Progenitor cell of endocrine pancreas (in vitro differentiated cells): ENCODE results near the gene PLXNB1. TPM values are rescaled to one million over a fixed set of nuclear protein-coding genes. Genes with fewer than 3 reads are reported as not detected.
A peak's percentile ranks its signal among the peaks of the same experiment; 100 is the strongest.

ENCODE experiments used
- DNase-seq: peaks from one replicate; pipeline ENCODE4 v3.0.0; 2021; ENCODE audit warnings: low spot score; ENCODE audit not compliant: unreplicated experiment
- H3K27ac Mint-ChIP-seq: 2 replicates; pipeline ENCODE4 v1.8.0; 2021; ENCODE audit warnings: mild to moderate bottlenecking, moderate library complexity, mixed read lengths
- H3K27me3 Mint-ChIP-seq: 2 replicates; pipeline ENCODE4 v1.8.0; 2021; ENCODE audit warnings: mixed read lengths
- H3K36me3 Mint-ChIP-seq: 2 replicates; pipeline ENCODE4 v1.8.0; 2022; ENCODE audit warnings: mixed read lengths; ENCODE audit not compliant: insufficient read depth
- H3K4me1 Mint-ChIP-seq: 2 replicates; pipeline ENCODE4 v1.8.0; 2021; ENCODE audit warnings: low read depth, mixed read lengths
- H3K4me3 Mint-ChIP-seq: 2 replicates; pipeline ENCODE4 v1.8.0; 2021; ENCODE audit warnings: low read depth, mild to moderate bottlenecking, moderate library complexity, mixed read lengths
- H3K9me3 Mint-ChIP-seq: 2 replicates; pipeline ENCODE4 v1.8.0; 2021; ENCODE audit warnings: low read depth, mixed read lengths
- total RNA-seq: library from RNA; stranded (reverse); gene quantifications from 2 replicates; pipeline ENCODE4 v1.2.1, GENCODE V29; 2021
- TF ChIP-seq, protein P1 (sequence below): fragments of 200-600 bp; sonication (generic); IDR thresholded peaks from one replicate; pipeline ENCODE4 v1.5.0; 2021; ENCODE audit warnings: antibody characterized with exemption, mild to moderate bottlenecking; ENCODE audit not compliant: unreplicated experiment

The PLXNB1 gene
- total RNA-seq, 1 donor from 2014 or later: 543 TPM

DNA sequence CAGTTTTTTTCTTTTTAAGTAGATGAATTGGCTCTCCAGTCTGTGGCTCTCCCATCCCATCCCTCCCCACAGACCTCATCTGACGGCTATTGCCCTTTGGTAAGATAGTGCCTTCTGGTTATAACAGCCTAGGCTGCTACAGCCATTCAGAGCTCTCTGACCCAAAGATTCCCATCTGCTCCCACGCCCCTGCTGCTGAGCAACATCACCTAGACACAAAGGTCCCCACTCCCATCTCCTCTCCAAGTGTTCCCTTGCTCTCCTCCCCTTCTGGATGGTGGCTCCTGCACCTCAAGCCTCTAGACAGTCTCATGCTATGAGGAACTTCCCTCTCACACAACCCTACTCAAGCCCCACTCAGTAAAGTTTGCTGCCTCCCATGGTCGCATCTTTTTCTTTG, 34.2 kb downstream of the PLXNB1 start:
- H3K27me3 Mint-ChIP-seq: peaks cover 16% of the 10 kb centered on the region
- no peak overlapping the region for H3K4me3 Mint-ChIP-seq
- peaks cover 7% of the 10 kb centered on the region for H3K4me1 Mint-ChIP-seq
- peak overlapping the region; percentile 21 for H3K27ac Mint-ChIP-seq
- H3K9me3 Mint-ChIP-seq: no peaks in the 10 kb centered on the region
- no peak for DNase-seq
- H3K36me3 Mint-ChIP-seq: peaks cover 2% of the 10 kb centered on the region
- TF ChIP-seq, protein P1, sequence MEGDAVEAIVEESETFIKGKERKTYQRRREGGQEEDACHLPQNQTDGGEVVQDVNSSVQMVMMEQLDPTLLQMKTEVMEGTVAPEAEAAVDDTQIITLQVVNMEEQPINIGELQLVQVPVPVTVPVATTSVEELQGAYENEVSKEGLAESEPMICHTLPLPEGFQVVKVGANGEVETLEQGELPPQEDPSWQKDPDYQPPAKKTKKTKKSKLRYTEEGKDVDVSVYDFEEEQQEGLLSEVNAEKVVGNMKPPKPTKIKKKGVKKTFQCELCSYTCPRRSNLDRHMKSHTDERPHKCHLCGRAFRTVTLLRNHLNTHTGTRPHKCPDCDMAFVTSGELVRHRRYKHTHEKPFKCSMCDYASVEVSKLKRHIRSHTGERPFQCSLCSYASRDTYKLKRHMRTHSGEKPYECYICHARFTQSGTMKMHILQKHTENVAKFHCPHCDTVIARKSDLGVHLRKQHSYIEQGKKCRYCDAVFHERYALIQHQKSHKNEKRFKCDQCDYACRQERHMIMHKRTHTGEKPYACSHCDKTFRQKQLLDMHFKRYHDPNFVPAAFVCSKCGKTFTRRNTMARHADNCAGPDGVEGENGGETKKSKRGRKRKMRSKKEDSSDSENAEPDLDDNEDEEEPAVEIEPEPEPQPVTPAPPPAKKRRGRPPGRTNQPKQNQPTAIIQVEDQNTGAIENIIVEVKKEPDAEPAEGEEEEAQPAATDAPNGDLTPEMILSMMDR: no peak

DNA sequence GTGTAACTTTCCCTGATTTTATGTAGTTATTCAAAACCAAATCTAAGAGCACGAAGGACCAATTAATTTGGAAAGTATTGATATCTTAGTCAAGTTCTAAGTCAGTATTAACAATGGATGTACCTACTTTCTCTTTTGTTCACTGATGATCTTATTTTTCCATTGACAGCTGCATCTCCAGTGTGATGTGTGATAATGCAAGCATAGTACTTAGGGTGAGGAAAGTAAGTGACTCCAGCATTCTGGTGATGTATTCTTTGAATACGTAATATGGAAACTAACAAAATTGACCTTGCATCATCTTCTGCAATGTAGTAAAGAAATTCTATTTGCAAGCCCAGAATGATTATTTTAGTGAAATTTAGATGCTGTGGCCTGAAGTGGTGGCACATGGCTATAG, 35.5 kb downstream of the PLXNB1 start:
- no peak for DNase-seq
- no peaks in the 10 kb centered on the region for H3K36me3 Mint-ChIP-seq
- no peak overlapping the region for H3K27ac Mint-ChIP-seq
- H3K4me3 Mint-ChIP-seq: no peak overlapping the region
- TF ChIP-seq, protein P1: no peak
- peaks cover 5% of the 10 kb centered on the region for H3K4me1 Mint-ChIP-seq
- no peaks in the 10 kb centered on the region for H3K9me3 Mint-ChIP-seq
- peaks cover 16% of the 10 kb centered on the region for H3K27me3 Mint-ChIP-seq

DNA sequence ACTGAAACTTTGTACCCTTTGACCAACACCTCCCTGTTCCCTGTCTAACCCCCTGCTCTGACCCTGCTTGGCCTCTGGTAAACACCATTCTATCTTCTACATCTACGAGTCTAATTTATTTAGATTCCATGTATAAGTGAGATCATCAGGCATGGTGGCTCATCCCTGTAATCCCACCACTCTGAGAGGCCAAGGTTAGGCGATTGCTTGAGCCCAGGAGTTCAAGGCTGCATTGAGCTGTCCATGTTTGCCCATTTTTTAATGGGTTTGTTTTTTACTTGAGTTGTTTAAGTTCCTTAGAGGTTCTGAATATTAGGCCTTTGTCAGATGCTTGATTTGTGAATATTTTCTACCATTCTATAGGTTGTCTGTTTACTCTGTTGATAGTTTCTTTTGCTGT, 40.9 kb downstream of the PLXNB1 start:
- Mint-ChIP-seq H3K4me3 (no peak overlapping the region), H3K4me1 (no peaks in the 10 kb centered on the region), H3K9me3 (peaks cover 2% of the 10 kb centered on the region), H3K36me3 (no peaks in the 10 kb centered on the region), H3K27me3 (no peaks in the 10 kb centered on the region), H3K27ac (peak overlapping the region; percentile 89)
- TF ChIP-seq, protein P1: no peak
- DNase-seq: no peak

DNA sequence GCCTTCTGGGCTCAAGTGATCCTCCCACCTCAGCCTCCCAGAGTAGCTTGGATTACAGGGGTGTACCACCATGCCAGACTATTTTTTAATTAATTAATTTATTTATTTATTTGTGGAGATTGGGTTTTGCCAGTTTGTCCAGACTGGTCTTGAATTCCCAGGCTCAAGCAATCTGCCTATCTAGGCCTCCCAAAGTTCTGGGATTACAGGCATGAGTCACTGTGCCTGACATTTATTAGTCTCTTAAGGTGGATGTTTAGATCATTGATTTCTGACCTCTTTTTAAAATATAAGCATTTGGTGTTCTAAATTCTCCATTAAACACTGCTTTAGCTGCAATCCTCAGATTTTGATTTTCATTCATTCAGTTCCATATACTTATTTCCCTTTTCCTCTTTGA, 42.3 kb downstream of the PLXNB1 start:
- TF ChIP-seq, protein P1: no peak
- Mint-ChIP-seq H3K36me3 (no peaks in the 10 kb centered on the region), H3K4me3 (no peak overlapping the region), H3K27ac (no peak overlapping the region), H3K27me3 (no peaks in the 10 kb centered on the region), H3K9me3 (peaks cover 2% of the 10 kb centered on the region), H3K4me1 (no peaks in the 10 kb centered on the region)
- no peak for DNase-seq

DNA sequence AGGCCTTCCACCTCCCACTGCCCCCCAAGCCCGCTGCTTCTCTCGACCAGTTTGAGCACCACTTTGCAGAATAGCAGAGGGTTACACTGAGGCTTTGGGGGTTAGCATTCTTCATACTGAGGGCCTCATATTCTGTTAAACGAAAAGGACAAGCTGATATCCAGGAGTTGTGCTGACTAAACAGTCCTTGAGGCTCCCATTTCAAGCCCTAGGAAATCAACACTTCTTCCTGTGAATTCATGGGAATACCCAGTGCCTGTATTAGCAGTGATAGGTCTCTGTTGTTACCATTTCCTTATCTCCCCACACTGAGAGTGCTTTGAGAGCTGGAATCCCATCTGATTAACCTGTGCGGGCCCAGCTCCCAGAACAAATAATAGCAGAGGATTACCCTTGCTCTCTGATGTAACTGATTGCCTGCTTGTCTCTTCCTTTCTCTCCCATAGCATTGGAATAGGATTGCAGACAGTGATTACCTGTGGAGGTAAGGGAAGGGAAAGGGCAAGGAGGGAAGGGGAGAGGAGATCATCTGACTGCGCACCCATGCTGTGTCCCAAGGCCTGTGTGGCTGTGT, 56.9 kb downstream of the PLXNB1 start:
- peaks cover 17% of the 10 kb centered on the region for H3K4me1 Mint-ChIP-seq
- TF ChIP-seq, protein P1: no peak
- no peak overlapping the region for H3K27ac Mint-ChIP-seq
- no peak for DNase-seq
- peaks cover 6% of the 10 kb centered on the region for H3K27me3 Mint-ChIP-seq
- H3K4me3 Mint-ChIP-seq: no peak overlapping the region
- no peaks in the 10 kb centered on the region for H3K9me3 Mint-ChIP-seq
- H3K36me3 Mint-ChIP-seq: no peaks in the 10 kb centered on the region
